ENCODE results near the gene HHEX. TPM values are rescaled to one million over a fixed set of nuclear protein-coding genes. Genes with fewer than 3 reads are reported as not detected.
A peak's percentile ranks its signal among the peaks of the same experiment; 100 is the strongest.

Gene HHEX
- total and polyA plus RNA-seq, 2 of the 8 experiments (the other 6 are each of a cell fraction or from before 2014, with no cell fraction given), result 0.56 to 1.5 TPM

DNA sequence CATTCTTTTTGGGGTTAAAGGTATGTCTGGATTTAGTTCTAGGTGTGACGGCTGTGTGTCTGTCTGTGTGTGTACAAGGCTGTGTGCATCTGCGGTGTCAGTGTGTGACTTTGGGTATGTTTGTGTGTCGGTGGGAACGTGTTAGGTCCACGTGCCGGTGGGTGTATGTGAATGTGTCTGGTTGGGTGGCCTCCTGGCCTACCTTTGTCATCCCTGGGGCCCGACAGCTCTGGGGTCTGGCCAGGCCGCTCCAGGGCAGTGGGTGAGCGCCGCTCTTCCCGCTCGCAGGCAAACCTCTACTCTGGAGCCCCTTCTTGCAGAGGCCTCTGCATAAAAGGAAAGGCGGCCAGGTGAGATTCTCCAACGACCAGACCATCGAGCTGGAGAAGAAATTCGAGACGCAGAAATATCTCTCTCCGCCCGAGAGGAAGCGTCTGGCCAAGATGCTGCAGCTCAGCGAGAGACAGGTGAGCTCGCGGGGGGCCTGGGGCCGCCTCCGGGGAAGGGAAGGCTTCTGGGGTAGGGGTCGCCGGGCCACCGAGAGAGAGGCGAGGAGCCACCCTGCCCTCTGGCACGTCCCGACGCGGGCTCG, 2.4 kb downstream of the HHEX start (continued):
- TF ChIP-seq RAD21 (IDR thresholded peaks at IDR 0.05 in 1 of 2, conservative IDR thresholded peaks at IDR 0.05 in 1 of 2; ENCODE audit: low read depth in 2 of 2, low read length in 2 of 2) (no peak; a peak in 1 of 4 replicates), NANOG (IDR thresholded peaks at IDR 0.05; ENCODE audit: insufficient read depth, low read depth, low read length, poor library complexity, severe bottlenecking) (no peak), KDM4A (IDR thresholded peaks at IDR 0.05; ENCODE audit: low read depth, low read length, severe bottlenecking) (peak; percentile 5), FOSL1 (IDR thresholded peaks at IDR 0.05; ENCODE audit: insufficient read depth, low read depth, low read length) (no peak), MAX (IDR thresholded peaks at IDR 0.05) (peak; percentile 81), POLR2A (IDR thresholded peaks at IDR 0.05; ENCODE audit: control extremely low read depth in 1 of 2, low read depth in 2 of 2, low read length in 2 of 2) (no peak), TBP (IDR thresholded peaks at IDR 0.05; ENCODE audit: low read depth, low read length) (no peak), RNF2 (IDR thresholded peaks at IDR 0.05; ENCODE audit: borderline replicate concordance, low read depth, low read length, missing control alignments, poor library complexity, severe bottlenecking) (peak; percentile 66), RBBP5 (IDR thresholded peaks at IDR 0.05; ENCODE audit: borderline replicate concordance, low read depth, low read length) (no peak), MAFK (IDR thresholded peaks at IDR 0.05; ENCODE audit: low read depth, low read length) (no peak), SP4 (IDR thresholded peaks at IDR 0.05; ENCODE audit: low read length) (no peak), ASH2L (IDR thresholded peaks at IDR 0.05; ENCODE audit: low read length) (peak; percentile 39), EP300 (IDR thresholded peaks at IDR 0.05; ENCODE audit: borderline replicate concordance in 1 of 2, low read depth in 2 of 2, low read length in 2 of 2) (no peak), SIN3A (conservative IDR thresholded peaks at IDR 0.05 in 1 of 2, IDR thresholded peaks at IDR 0.05 in 1 of 2; ENCODE audit: low read depth in 1 of 2, low read length in 2 of 2) (no peak), ZNF274 (IDR thresholded peaks at IDR 0.05; ENCODE audit: borderline replicate concordance, extremely low read depth, low read length) (no peak)

Measured in H1 (cell line).